NB4 (cell line): Measurements from ENCODE around the gene F5.

Source experiments
- DNase-seq: peaks from one replicate; pipeline ENCODE4 v3.0.0; 2010; ENCODE audit warnings: low read depth
- H3K4me3 ChIP-seq: one replicate; pipeline ENCODE4 v1.5.1; 2011; ENCODE audit warnings: mild to moderate bottlenecking, low read depth, low read length, moderate library complexity
- CTCF ChIP-seq: IDR thresholded peaks from one replicate; pipeline ENCODE4 v1.5.1; 2012; ENCODE audit warnings: low read depth, low read length
- MAX ChIP-seq: IDR thresholded peaks from 2 replicates; pipeline ENCODE4 v1.6.1; 2011; ENCODE audit warnings: low read depth, low read length
- MYC ChIP-seq: IDR thresholded peaks from 2 replicates; pipeline ENCODE4 v1.6.1; 2011; ENCODE audit warnings: low read depth, low read length
- POLR2A ChIP-seq: IDR thresholded peaks from 2 replicates; pipeline ENCODE4 v1.6.1; 2011; ENCODE audit warnings: mild to moderate bottlenecking; ENCODE audit not compliant: insufficient read length; ENCODE audit errors: extremely low read depth

The F5 gene

DNA sequence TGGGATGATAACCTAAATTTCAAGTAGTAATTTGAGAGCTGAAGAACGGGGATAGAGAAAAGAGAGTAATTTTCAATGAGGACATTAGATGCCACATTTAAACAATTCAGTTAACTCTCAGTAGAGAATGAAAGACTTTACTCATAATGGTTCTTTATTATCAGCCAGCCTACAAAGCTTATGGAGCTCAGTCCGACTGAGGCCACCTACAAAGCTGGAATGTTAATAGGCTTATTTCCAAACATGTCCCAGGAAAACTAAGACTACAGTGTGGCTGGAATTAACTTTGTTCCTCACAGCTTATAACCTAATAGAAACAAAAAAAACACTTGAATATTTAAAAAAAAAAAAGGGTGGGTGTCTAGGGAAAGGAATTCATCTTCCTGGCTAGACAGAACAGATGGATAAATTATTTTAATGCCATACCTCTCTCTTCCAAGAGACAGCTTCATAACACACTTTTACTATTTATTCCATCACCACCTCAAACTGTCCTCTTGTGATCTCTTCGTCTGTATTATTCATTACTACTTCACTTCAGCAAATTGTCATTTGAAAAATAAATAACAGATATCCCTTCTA is 110.4 kb downstream of the F5 start:
- no peak for TF ChIP-seq MAX
- no peak for TF ChIP-seq POLR2A
- TF ChIP-seq MYC: no peak
- TF ChIP-seq CTCF: no peak
- H3K4me3 ChIP-seq: no peak overlapping the region
- DNase-seq: no peak

- TF ChIP-seq POLR2A (no peak), MAX (no peak), MYC (no peak), CTCF (no peak)
- H3K4me3 ChIP-seq: no peak overlapping the region
- no peak for DNase-seq
Measured at GRCh38 chr1:169474302-169474995, 111.8 kb downstream of the F5 start.

GRCh38 chr1:169473347-169473746 is 112.9 kb downstream of the F5 start:
- H3K4me3 ChIP-seq: no peak overlapping the region
- peak; percentile 35 for DNase-seq
- TF ChIP-seq CTCF: no peak
- TF ChIP-seq MAX: no peak

GRCh38 chr1:169472738-169473137 is 113.5 kb downstream of the F5 start:
- TF ChIP-seq CTCF (no peak), MAX (no peak), POLR2A (no peak), MYC (no peak)
- H3K4me3 ChIP-seq: no peak overlapping the region
- DNase-seq: no peak

DNA sequence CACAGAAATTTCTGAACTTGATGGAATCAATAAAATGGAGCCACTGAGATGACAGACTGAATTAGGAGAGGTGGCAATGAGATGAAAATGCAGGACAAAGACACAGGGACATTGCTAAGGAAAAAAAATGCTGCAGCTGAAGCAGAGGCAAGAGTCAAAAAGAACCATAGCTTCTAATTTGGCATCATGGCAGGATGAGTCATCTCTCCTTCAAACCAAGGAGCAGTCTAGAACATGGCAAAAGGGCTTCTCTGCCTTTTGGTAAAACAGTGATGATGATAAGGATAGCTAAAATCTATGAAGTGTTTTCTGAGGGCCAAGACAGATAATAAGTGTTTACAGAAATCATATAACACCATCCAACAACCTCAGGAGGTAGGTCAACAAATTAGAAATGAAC is 117.3 kb downstream of the F5 start:
- TF ChIP-seq CTCF (no peak), MYC (no peak), MAX (no peak), POLR2A (no peak)
- no peak overlapping the region for H3K4me3 ChIP-seq
- DNase-seq: no peak
